LNCaP clone FGC (cell line): ENCODE results near the gene CELF5.

Source experiments
- DNase-seq: peaks from one replicate; pipeline ENCODE4 v3.0.0-alpha.2; 2011; ENCODE audit warnings: low read depth
- H3K4me3 ChIP-seq: 2 replicates; pipeline ENCODE4 v1.5.1; 2011; ENCODE audit warnings: mild to moderate bottlenecking, low read depth, low read length, control low read depth
- TF ChIP-seq, protein P1 (sequence below): IDR thresholded peaks from 2 replicates; pipeline ENCODE4 v1.5.1; 2012; ENCODE audit warnings: mild to moderate bottlenecking; ENCODE audit not compliant: control insufficient read depth, insufficient read depth; ENCODE audit errors: extremely low read depth

CELF5 gene

DNA sequence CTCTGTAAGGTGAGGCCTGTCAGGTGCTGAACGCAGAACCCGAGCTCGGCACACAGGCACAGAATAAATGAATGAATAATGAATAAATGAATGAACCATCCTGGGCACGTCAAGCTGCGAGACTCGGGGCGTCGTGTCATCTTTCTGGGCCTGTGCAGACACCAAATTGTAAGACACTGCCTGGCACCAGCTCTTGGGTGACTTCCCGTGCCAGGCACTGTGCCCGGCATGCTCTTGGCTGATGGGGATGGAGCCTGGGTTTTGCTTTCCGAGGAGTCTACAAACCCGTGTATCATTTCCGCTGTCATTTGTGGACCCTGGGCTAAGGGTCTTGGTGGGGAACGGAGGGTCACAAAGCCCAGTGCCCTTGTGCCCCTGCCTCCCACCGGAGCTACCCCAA, 43.9 kb downstream of the CELF5 start:
- DNase-seq = no peak
- no peak overlapping the region for H3K4me3 ChIP-seq
- TF ChIP-seq, protein P1, sequence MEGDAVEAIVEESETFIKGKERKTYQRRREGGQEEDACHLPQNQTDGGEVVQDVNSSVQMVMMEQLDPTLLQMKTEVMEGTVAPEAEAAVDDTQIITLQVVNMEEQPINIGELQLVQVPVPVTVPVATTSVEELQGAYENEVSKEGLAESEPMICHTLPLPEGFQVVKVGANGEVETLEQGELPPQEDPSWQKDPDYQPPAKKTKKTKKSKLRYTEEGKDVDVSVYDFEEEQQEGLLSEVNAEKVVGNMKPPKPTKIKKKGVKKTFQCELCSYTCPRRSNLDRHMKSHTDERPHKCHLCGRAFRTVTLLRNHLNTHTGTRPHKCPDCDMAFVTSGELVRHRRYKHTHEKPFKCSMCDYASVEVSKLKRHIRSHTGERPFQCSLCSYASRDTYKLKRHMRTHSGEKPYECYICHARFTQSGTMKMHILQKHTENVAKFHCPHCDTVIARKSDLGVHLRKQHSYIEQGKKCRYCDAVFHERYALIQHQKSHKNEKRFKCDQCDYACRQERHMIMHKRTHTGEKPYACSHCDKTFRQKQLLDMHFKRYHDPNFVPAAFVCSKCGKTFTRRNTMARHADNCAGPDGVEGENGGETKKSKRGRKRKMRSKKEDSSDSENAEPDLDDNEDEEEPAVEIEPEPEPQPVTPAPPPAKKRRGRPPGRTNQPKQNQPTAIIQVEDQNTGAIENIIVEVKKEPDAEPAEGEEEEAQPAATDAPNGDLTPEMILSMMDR = no peak

DNA sequence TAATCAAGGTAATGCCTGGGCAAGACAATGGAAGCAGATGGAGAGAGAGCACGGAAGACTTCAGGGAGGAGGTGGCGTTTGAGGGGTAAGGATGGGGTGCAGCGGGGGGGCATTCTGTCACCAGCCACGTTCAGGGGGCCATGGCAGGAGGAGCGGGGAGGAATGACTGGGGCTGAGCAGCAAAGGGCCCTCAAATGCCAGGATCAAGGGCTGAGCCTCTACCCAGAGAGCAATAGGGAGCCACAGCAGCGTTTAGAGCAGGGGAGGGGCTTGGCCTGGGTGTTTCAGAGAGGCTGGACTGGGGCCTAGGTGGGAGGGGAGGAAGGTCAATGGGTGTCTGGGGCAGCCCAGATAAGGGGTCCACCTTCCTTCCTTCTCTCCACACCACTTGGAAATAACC, 44.3 kb downstream of the CELF5 start:
- H3K4me3 ChIP-seq = no peak overlapping the region
- DNase-seq = no peak
- TF ChIP-seq, protein P1 = no peak

DNA sequence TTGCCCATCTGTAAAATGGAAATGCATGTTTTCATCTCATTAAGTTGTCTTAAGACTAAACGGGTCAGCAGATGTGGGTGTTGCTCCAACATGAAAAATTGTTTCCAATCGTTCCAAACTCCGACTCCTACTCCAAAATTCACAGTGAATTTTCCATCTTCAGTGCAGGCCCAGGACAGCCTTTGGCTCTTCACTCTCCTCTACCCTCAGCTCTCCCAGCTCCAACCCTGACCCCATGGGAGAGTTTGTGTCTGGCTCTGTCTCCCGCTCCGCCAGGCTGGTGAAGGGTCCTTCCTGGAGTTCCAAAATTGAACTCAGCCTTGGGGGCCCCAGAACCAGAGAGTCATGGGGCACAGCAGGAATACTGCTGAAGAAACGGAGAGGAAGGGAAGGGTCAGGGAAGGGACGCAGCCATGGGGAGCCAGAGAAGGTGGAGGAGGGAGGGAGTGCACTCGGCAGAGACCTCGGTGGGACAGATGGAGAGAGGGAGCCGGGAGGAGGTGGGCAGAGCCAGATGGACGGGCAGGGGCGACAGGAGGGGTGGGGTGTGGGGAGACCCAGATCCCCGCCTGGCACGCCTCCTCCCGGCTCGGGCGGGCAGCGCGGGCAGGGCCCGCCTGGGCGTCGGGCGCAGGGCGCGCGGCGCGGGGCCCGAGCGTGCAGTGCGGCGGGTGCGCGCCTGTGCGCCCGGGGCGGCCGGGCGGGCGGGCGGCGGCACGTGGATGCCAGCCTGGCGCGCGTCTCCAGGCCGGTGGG, 45.6 kb downstream of the CELF5 start:
- no peak overlapping the region for H3K4me3 ChIP-seq
- TF ChIP-seq, protein P1 = no peak
- no peak for DNase-seq

DNA sequence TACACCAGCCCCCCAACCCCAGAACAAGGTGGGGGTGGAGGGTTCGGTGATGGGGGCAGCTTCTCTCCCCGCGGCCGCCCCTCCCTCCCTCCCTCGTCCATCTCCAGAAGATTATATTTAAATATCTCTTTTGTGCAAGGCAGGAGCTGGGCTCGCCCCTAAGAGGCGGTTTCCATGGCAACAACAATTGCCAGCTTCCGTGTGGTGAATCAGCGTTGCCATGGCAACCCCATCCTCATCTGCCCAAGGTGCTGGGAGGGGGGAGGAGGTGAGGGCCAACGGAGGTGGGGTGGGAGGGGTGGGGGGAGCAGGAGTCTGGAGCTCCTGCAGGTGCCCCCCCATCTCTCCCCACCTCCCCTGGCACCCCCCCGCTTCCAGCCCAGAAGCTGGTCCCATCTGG, 46.4 kb downstream of the CELF5 start:
- DNase-seq = no peak
- TF ChIP-seq, protein P1 = no peak
- no peak overlapping the region for H3K4me3 ChIP-seq

DNA sequence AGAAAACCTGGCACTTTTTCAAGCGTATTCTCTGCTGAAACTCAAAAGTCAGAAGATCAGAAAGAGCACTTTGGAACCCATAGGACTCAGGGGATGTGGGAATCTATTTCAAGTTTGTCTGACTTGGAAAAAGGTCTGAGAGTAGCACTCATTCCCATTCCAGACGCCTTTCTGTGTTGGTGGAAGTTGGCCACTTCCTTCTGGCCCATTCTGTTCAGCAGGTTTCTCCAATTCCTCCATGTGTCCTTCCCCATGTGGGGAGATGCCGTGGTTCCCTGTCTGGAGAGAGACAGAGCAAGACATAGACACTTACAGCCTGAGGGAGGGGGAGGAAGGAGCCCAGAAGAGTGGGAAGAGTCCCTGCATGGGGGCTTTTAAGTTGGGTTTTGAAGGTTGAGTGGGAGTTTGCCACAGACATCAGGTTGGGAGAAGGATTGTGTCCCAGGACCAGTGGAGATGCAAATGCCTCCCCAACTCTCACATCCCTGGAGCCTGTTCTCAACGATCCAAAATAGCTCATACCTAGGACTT, 48.0 kb downstream of the CELF5 start:
- DNase-seq = no peak
- H3K4me3 ChIP-seq = no peak overlapping the region
- TF ChIP-seq, protein P1 = no peak

DNA sequence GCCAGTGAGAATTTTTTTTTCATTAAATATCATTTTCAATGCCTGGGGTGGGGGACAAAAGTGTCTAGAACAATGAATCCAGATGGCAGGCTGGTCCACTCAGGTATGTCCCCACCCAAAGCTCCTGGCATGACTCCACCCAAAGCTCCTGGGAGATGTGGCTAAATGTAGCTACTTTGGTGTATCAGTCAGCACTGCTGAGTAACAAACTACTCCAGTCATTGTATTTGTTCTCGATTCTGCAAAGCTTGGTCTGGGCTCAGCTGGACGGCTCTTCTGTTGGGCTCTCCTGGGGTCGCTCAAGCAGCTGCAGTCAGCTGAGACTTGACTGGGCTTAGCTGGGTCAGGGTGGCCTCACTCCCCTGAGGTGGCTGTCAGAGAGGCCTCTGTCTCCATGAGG, 48.5 kb downstream of the CELF5 start:
- no peak for DNase-seq
- no peak overlapping the region for H3K4me3 ChIP-seq
- TF ChIP-seq, protein P1 = no peak

DNA sequence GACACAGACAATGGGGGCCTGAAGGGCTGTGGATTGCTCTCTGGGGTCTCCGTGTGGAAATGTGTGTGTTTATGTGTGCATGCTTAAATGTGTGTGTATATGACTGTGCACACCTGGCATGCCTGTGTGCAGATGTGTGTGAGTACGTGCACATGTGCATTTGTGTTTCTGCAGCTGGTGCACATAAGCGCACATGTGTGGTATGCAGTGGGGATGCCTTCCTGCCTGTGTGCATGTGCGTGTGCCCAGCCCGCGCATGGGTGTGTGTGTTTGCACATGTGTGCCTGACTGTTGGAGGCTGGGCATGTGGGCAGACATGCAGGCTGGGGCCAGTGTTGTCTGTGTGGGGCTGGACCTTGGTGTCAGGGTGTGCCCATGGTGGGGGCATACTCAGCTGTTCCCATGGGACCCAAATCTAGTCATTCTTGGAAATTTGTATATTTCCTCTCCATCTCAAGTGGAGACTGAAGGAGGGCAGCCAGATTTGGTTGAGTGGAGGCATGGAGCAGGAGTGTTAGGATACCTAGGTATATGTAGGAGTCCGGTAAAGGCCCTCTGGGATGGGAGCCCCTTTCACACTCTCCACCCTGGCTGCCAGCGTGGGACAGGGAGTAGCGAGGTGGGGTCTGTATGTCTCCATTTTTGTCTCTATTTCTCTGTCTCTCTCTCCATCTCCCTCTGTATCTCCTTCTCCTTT, 49.9 kb downstream of the CELF5 start:
- TF ChIP-seq, protein P1 = no peak
- no peak for DNase-seq
- no peak overlapping the region for H3K4me3 ChIP-seq
